Glomerular endothelial cell (primary cell): ENCODE results near the gene CD109. TPM values are rescaled to one million over a fixed set of nuclear protein-coding genes. Genes with fewer than 3 reads are reported as not detected.
"Not testable (repeated sequence)": the region's sequence is repeated elsewhere in the genome, so short reads cannot be mapped to it uniquely, and the experiment has no call there.

Experiments used
- DNase-seq: peaks from one replicate; pipeline ENCODE4 v3.0.0-alpha.2; 2011; ENCODE audit warnings: low read depth, low spot score; ENCODE audit errors: extremely low read depth
- total RNA-seq: library from RNA; depleted of rRNA; stranded (reverse); fragments of >200 nt; gene quantifications from 2 replicates; pipeline ENCODE4 v1.2.3, GENCODE V29; 2015

Gene CD109
- total RNA-seq, 1 donor from 2014 or later = 85.1 TPM

GRCh38 chr6:73851048-73851447, 155.0 kb downstream of the CD109 start:
- not testable (repeated sequence) for DNase-seq

- peak; percentile 33 for DNase-seq
Observed at GRCh38 chr6:73854998-73855718, 159.2 kb downstream of the CD109 start.

DNA sequence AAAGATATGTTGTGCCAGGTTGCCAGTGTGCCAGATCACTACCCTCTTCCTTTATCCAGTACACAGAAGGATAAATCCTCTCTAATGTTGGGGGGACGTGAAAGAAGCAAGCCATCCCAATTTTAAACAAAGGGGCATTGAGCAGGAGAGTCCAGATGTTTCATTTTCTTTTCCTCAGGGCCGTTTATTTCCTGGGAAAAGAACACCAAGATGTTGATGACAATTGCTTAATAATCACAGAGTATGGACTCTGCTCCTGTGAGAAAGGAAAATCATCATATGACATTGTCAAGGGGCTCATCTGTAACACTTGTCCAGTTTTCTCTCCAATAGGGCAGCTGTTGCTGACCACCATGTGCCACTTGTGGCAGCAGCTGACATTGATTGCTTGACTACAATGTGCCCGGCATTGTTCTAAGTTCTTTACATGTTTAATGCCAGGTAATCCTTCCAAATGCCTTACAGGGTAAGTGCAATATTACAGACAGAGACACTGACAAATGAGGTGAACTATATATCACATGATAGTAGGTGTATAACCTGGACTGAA, 161.4 kb downstream of the CD109 start:
- DNase-seq = no peak

GRCh38 chr6:73858376-73858775, 162.4 kb downstream of the CD109 start:
- DNase-seq = no peak

DNA sequence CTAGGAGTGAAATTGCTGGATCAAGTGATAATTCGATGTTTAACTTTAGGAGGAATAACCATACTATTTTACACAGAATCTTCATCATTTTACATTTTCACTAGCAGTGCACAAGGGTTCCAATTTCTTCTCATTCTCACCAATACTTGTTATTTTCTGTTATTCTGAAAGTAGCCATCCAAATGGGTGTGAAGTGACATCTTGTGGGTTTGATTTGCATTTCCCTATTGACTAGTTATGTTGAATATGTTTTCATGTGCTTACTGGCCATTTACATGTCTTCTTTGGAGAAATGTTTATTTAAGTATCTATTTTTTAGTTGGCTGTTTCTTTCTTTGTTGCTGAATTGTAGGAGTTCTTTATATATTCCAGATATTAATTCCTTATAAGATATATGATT, 164.3 kb downstream of the CD109 start:
- DNase-seq = no peak

GRCh38 chr6:73866305-73866704, 170.3 kb downstream of the CD109 start:
- DNase-seq = no peak

- DNase-seq = no peak
Observed at GRCh38 chr6:73867411-73867810, 171.4 kb downstream of the CD109 start.

GRCh38 chr6:73870907-73871306, 174.9 kb downstream of the CD109 start:
- no peak for DNase-seq

- DNase-seq = no peak
Observed at GRCh38 chr6:73873081-73873480, 177.1 kb downstream of the CD109 start.

Other genes starting within 250 kb of the CD109 start
- 3.4 and 7.7 TPM in 2 replicates for gene CGAS, start 243.9 kb upstream of the CD109 start, total RNA-seq
- gene MTO1, start 234.5 kb upstream of the CD109 start, total RNA-seq = 17.7 and 18.3 TPM in 2 replicates
- 7,387 and 12,050 TPM in 2 replicates for gene EEF1A1, start 175.2 kb upstream of the CD109 start, total RNA-seq
- 22.8 and 28.3 TPM in 2 replicates for gene SLC17A5, start 42.2 kb upstream of the CD109 start, total RNA-seq